ENCODE data around the gene ZNF846. TPM values are rescaled to one million over a fixed set of nuclear protein-coding genes. Genes with fewer than 3 reads are reported as not detected.

The ZNF846 gene
- total and polyA plus RNA-seq, 3 experiments from 2014 or later = 5.1 to 7.5 (median 5.9) TPM

DNA sequence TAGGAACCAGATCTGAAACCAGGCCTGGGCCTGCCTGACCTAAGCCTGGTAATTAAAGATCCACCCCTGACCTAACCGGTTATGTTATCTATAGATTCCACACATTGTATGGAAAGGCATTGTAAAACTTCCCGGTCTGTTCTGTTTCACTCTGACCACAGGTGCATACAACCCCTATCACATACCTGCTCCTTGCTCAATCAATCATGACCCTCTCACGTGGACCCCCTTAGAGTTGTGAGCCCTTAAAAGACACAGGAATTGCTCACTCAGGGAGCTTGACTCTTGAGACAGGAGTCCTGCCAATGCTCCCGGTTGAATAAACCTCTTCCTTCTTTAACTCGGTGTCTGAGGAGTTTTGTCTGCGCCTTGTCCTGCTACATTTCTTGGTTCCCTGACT is 66.4 kb downstream of the ZNF846 start:
- H3K27ac ChIP-seq (ENCODE audit: low read depth, low read length) = no peak overlapping the region
- ChIA-PET CTCF (no interaction called here), POLR2A (no interaction called here)
- H3K36me3 ChIP-seq (ENCODE audit: insufficient read depth, low read length) = no peaks in the 10 kb centered on the region
- DNase-seq = no peak
- Mint-ChIP-seq H3K36me3 (peaks cover 0 to 3% (median 2%) of the 10 kb centered on the region in 3 donors), H3K4me1 (peaks cover 5 to 15% (median 12%) of the 10 kb centered on the region in 3 donors), H3K27me3 (peaks cover 11% of the 10 kb centered on the region in 2 donors), H3K4me3 (peak overlapping the region in 2 of 7 donors; percentile 47 to 55), H3K27ac (peak overlapping the region in 2 of 8 donors; percentile 62 to 82), H3K9me3 (peaks cover 3 to 19% (median 12%) of the 10 kb centered on the region in 5 donors)
- no peak overlapping the region for H3K4me3 ChIP-seq (ENCODE audit: low read length)
- no peaks in the 10 kb centered on the region for H3K9me3 ChIP-seq (ENCODE audit: low read length)
- H3K4me1 ChIP-seq (ENCODE audit: insufficient read depth, low read length) = no peaks in the 10 kb centered on the region
- no peaks in the 10 kb centered on the region for H3K27me3 ChIP-seq (ENCODE audit: insufficient read depth, low read length, poor library complexity, severe bottlenecking)

Other genes with a start within 250 kb of the ZNF846 start
- gene ZNF426, start 230.1 kb downstream of the ZNF846 start, total RNA-seq = 10 to 100 TPM; 18.5 to 18.7 TPM
- 17.9 TPM for gene ZNF426, start 230.1 kb downstream of the ZNF846 start, polyA plus RNA-seq
- 10 to 100 TPM; 87.1 to 90.2 TPM for gene ZNF121, start 184.2 kb downstream of the ZNF846 start, total RNA-seq
- gene ZNF121, start 184.2 kb downstream of the ZNF846 start, polyA plus RNA-seq = 4.1 TPM
- gene ZNF561, start 147.5 kb downstream of the ZNF846 start, total RNA-seq = 10 to 100 TPM; 35.9 to 43.5 TPM
- 13.0 TPM for gene ZNF561, start 147.5 kb downstream of the ZNF846 start, polyA plus RNA-seq
- gene ZNF562, start 93.6 kb downstream of the ZNF846 start, total RNA-seq = 10 to 100 TPM; 42.2 to 45.7 TPM
- 3.5 TPM for gene ZNF562, start 93.6 kb downstream of the ZNF846 start, polyA plus RNA-seq
- 10 to 100 TPM; 24.6 to 25.3 TPM for gene FBXL12, start 50.3 kb upstream of the ZNF846 start, total RNA-seq
- 17.2 TPM for gene FBXL12, start 50.3 kb upstream of the ZNF846 start, polyA plus RNA-seq
- gene UBL5, start 59.2 kb upstream of the ZNF846 start, total RNA-seq = 100 to 1,000 TPM; 326 to 340 TPM
- 789 TPM for gene UBL5, start 59.2 kb upstream of the ZNF846 start, polyA plus RNA-seq
- gene PIN1, start 66.6 kb upstream of the ZNF846 start, total RNA-seq = 100 to 1,000 TPM; 103 to 110 TPM
- 112 TPM for gene PIN1, start 66.6 kb upstream of the ZNF846 start, polyA plus RNA-seq
- gene OLFM2, start 167.8 kb upstream of the ZNF846 start, total RNA-seq = under 1 TPM; 0.40 to 0.90 TPM
- 4.6 TPM for gene OLFM2, start 167.8 kb upstream of the ZNF846 start, polyA plus RNA-seq
- under 1 TPM; 0.50 to 0.91 TPM for gene COL5A3, start 241.8 kb upstream of the ZNF846 start, total RNA-seq
- gene COL5A3, start 241.8 kb upstream of the ZNF846 start, polyA plus RNA-seq = 0.23 TPM
- not detected for gene RDH8, start 244.7 kb upstream of the ZNF846 start, total RNA-seq
- gene RDH8, start 244.7 kb upstream of the ZNF846 start, polyA plus RNA-seq = not detected

Measured in CD8-positive, alpha-beta memory T cell (primary cell).